Measurements from ENCODE around the gene MPPED2.

GRCh38 chr11:30526558-30526957, 59.6 kb downstream of the MPPED2 start:
- no peak for TF ChIP-seq CTCF (IDR thresholded peaks at IDR 0.05; ENCODE audit: low read length)
- no peak for TF ChIP-seq EZH2 (optimal IDR thresholded peaks at IDR 0.05; ENCODE audit: low read depth, low read length)
- TF ChIP-seq EZH2phosphoT487 (IDR thresholded peaks at IDR 0.05; ENCODE audit: low read length): no peak
